SK-N-SH treated with all-trans-retinoic acid at 6 μM for 48 hours (cell line): ENCODE results near the gene CDC34.

Experiments used
- ATAC-seq: fragments of 200-7000 bp; cut with Tn5 transposase; 3 replicates; pipeline ENCODE4 v1.9.1; 2020; ENCODE audit warnings: mild to moderate bottlenecking, moderate library complexity
- ARNTL ChIP-seq: fragments of 450-650 bp; formaldehyde crosslinking; IDR thresholded peaks from 2 replicates; pipeline ENCODE4 v1.5.0; 2020; ENCODE audit warnings: low read depth, mild to moderate bottlenecking, moderate library complexity, borderline replicate concordance
- CSDC2 ChIP-seq: fragments of 250-450 bp; sonication (Bioruptor Pico); IDR thresholded peaks from 2 replicates; pipeline ENCODE4 v1.5.0; 2020; ENCODE audit warnings: mild to moderate bottlenecking, moderate library complexity
- CSRNP3 ChIP-seq: fragments of 250-450 bp; sonication (Bioruptor Pico); IDR thresholded peaks from 2 replicates; pipeline ENCODE4 v1.5.1; 2021; ENCODE audit warnings: mild to moderate bottlenecking, moderate library complexity
- ESRRG ChIP-seq: fragments of 250-450 bp; sonication (Bioruptor Pico); IDR thresholded peaks from 2 replicates; pipeline ENCODE4 v1.6.1; 2021; ENCODE audit warnings: mild to moderate bottlenecking
- GLIS3 ChIP-seq: fragments of 250-450 bp; sonication (Bioruptor Pico); IDR thresholded peaks from 2 replicates; pipeline ENCODE4 v1.5.0; 2020; ENCODE audit warnings: mild to moderate bottlenecking, moderate library complexity
- ISL1 ChIP-seq: fragments of 250-450 bp; sonication (Bioruptor Pico); IDR thresholded peaks from 2 replicates; pipeline ENCODE4 v2.1.2; 2022; ENCODE audit warnings: mild to moderate bottlenecking, moderate library complexity
- OSR1 ChIP-seq: fragments of 250-450 bp; sonication (Bioruptor Pico); IDR thresholded peaks from 2 replicates; pipeline ENCODE4 v1.8.0; 2022; ENCODE audit warnings: moderate library complexity, mild to moderate bottlenecking, inconsistent platforms
- RARB ChIP-seq: fragments of 250-450 bp; sonication (Bioruptor Pico); IDR thresholded peaks from 2 replicates; pipeline ENCODE4 v1.8.0; 2021; ENCODE audit warnings: mild to moderate bottlenecking, moderate library complexity
- SNAI2 ChIP-seq: fragments of 250-450 bp; sonication (Bioruptor Pico); IDR thresholded peaks from 2 replicates; pipeline ENCODE4 v1.5.0; 2020; ENCODE audit warnings: mild to moderate bottlenecking, moderate library complexity
- TCF4 ChIP-seq: fragments of 250-450 bp; sonication (Bioruptor Pico); IDR thresholded peaks from 2 replicates; pipeline ENCODE4 v1.8.0; 2021; ENCODE audit warnings: mild to moderate bottlenecking, moderate library complexity, borderline replicate concordance
- TOX ChIP-seq: fragments of 250-450 bp; sonication (Bioruptor Pico); IDR thresholded peaks from 2 replicates; pipeline ENCODE4 v1.8.0; 2021; ENCODE audit warnings: mild to moderate bottlenecking, moderate library complexity, borderline replicate concordance
- TSHZ2 ChIP-seq: fragments of 250-450 bp; sonication (Bioruptor Pico); IDR thresholded peaks from 2 replicates; pipeline ENCODE4 v1.5.0; 2020; ENCODE audit warnings: mild to moderate bottlenecking, moderate library complexity
- ZC3H10 ChIP-seq: fragments of 250-450 bp; sonication (Bioruptor Pico); IDR thresholded peaks from 2 replicates; pipeline ENCODE4 v1.5.1; 2021; ENCODE audit warnings: mild to moderate bottlenecking, moderate library complexity
- ZFP3 ChIP-seq: fragments of 250-450 bp; sonication (Bioruptor Pico); IDR thresholded peaks from 2 replicates; pipeline ENCODE4 v1.5.0; 2020; ENCODE audit warnings: mild to moderate bottlenecking, moderate library complexity
- ZFP30 ChIP-seq: fragments of 450-650 bp; formaldehyde crosslinking; IDR thresholded peaks from 2 replicates; pipeline ENCODE4 v1.5.0; 2022; ENCODE audit warnings: mild to moderate bottlenecking, moderate library complexity
- ZNF565 ChIP-seq: fragments of 450-650 bp; formaldehyde crosslinking; conservative IDR thresholded peaks from 2 replicates; pipeline ENCODE4 v1.5.0; 2020; ENCODE audit warnings: low read depth, mild to moderate bottlenecking, moderate library complexity
- ZNF70 ChIP-seq: fragments of 450-650 bp; formaldehyde crosslinking; IDR thresholded peaks from 2 replicates; pipeline ENCODE4 v1.5.0; 2020; ENCODE audit warnings: mild to moderate bottlenecking, moderate library complexity
- ZNF8 ChIP-seq: fragments of 450-650 bp; formaldehyde crosslinking; IDR thresholded peaks from 2 replicates; pipeline ENCODE4 v1.5.0; 2020; ENCODE audit warnings: mild to moderate bottlenecking, moderate library complexity
- TF ChIP-seq, protein P1 (sequence below): fragments of 250-450 bp; sonication (Bioruptor Pico); IDR thresholded peaks from 2 replicates; pipeline ENCODE4 v1.8.0; 2021; ENCODE audit warnings: low read depth, mild to moderate bottlenecking, moderate library complexity, borderline replicate concordance
- TF ChIP-seq, protein P2 (sequence below): fragments of 250-450 bp; sonication (Bioruptor Pico); IDR thresholded peaks from 2 replicates; pipeline ENCODE4 v1.8.0; 2020; ENCODE audit warnings: mild to moderate bottlenecking, moderate library complexity, borderline replicate concordance

Gene CDC34

GRCh38 chr19:517721-518597 lies 13.6 kb upstream of the CDC34 start (continued):
- TF ChIP-seq ZNF565 (CRISPR knock-in tag) (no peak), SNAI2 (CRISPR knock-in tag) (no peak), TCF4 (CRISPR knock-in tag) (no peak), ZFP30 (CRISPR knock-in tag) (no peak), CSRNP3 (CRISPR knock-in tag) (no peak)
- TF ChIP-seq, all 23 proteins: peak for 0

DNA sequence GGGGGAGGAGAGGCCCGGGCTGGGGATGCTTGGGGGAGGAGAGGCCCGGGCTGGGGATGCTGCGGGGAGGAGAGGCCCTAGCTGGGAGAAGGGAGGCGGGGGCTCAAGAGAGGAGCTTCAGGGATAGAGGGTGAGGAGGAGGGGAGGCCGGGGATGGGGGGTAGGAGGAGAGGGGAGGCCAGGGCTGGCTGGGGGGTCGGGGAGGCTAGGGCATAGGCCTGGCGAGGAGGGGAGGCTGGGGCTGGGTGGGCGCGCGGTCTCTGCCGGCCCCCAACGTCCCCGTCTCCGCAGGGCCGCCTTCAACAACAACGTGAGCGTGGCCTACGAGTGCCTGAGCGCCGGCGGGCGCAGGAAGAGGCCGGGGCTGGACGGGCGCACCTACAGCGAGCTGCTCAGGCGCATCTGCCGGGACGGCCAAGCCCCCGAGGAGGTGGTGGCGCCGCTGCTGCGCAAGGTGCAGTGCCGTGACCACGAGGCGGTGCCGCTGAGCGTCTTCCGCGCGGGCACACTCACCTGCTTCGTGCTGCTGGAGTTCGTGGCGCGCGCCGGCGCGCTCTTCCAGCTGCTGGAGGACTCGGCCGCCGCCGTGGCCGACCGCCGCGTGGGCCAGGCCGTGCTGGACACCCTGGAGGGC lies 12.8 kb upstream of the CDC34 start:
- ATAC-seq = no peak
- TF ChIP-seq ARNTL (CRISPR knock-in tag) (no peak), ZFP3 (CRISPR knock-in tag) (no peak), ZC3H10 (CRISPR knock-in tag) (no peak), OSR1 (no peak), ZNF565 (CRISPR knock-in tag) (no peak), ZNF8 (CRISPR knock-in tag) (no peak), CSDC2 (CRISPR knock-in tag) (no peak), ZFP30 (CRISPR knock-in tag) (no peak), SNAI2 (CRISPR knock-in tag) (no peak), ESRRG (no peak)
- TF ChIP-seq, protein P1, sequence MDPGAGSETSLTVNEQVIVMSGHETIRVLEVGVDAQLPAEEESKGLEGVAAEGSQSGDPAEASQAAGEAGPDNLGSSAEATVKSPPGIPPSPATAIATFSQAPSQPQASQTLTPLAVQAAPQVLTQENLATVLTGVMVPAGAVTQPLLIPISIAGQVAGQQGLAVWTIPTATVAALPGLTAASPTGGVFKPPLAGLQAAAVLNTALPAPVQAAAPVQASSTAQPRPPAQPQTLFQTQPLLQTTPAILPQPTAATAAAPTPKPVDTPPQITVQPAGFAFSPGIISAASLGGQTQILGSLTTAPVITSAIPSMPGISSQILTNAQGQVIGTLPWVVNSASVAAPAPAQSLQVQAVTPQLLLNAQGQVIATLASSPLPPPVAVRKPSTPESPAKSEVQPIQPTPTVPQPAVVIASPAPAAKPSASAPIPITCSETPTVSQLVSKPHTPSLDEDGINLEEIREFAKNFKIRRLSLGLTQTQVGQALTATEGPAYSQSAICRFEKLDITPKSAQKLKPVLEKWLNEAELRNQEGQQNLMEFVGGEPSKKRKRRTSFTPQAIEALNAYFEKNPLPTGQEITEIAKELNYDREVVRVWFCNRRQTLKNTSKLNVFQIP = no peak
- TF ChIP-seq, protein P2, sequence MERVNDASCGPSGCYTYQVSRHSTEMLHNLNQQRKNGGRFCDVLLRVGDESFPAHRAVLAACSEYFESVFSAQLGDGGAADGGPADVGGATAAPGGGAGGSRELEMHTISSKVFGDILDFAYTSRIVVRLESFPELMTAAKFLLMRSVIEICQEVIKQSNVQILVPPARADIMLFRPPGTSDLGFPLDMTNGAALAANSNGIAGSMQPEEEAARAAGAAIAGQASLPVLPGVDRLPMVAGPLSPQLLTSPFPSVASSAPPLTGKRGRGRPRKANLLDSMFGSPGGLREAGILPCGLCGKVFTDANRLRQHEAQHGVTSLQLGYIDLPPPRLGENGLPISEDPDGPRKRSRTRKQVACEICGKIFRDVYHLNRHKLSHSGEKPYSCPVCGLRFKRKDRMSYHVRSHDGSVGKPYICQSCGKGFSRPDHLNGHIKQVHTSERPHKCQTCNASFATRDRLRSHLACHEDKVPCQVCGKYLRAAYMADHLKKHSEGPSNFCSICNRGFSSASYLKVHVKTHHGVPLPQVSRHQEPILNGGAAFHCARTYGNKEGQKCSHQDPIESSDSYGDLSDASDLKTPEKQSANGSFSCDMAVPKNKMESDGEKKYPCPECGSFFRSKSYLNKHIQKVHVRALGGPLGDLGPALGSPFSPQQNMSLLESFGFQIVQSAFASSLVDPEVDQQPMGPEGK (CRISPR knock-in tag) = no peak

- no peak for TF ChIP-seq ZC3H10 (CRISPR knock-in tag)
- no peak for TF ChIP-seq OSR1
- TF ChIP-seq ZNF565 (CRISPR knock-in tag) = no peak
- no peak for TF ChIP-seq TSHZ2
- TF ChIP-seq SNAI2 (CRISPR knock-in tag) = no peak
- no peak for TF ChIP-seq RARB (CRISPR knock-in tag)
- TF ChIP-seq ZNF70 (CRISPR knock-in tag) = no peak
- TF ChIP-seq ZFP30 (CRISPR knock-in tag) = no peak
- no peak for TF ChIP-seq GLIS3 (CRISPR knock-in tag)
- no peak for TF ChIP-seq ISL1 (CRISPR knock-in tag)
- TF ChIP-seq CSRNP3 (CRISPR knock-in tag) = no peak
- TF ChIP-seq TOX (CRISPR knock-in tag) = no peak
- TF ChIP-seq TCF4 (CRISPR knock-in tag) = no peak
- ATAC-seq = no peak
Observed at GRCh38 chr19:519449-519865, 12.1 kb upstream of the CDC34 start.
